Upper lobe of right lung (tissue), 1 donor: ENCODE data around the gene AGPAT2. TPM values are rescaled to one million over a fixed set of nuclear protein-coding genes. Genes with fewer than 3 reads are reported as not detected.

Source experiments
- ATAC-seq: fragments of 200-7000 bp; cut with Tn5 transposase; one replicate; pipeline ENCODE4 v1.9.1; 2020; ENCODE audit warnings: mild to moderate bottlenecking, moderate library complexity
- DNase-seq: peaks from one replicate; pipeline ENCODE4 v3.0.0-alpha.2; 2020
- H3K27ac ChIP-seq: fragments of 200-600 bp; one replicate; pipeline ENCODE4 v1.8.0; 2022
- H3K27me3 ChIP-seq: fragments of 200-600 bp; one replicate; pipeline ENCODE4 v1.8.0; 2022; ENCODE audit warnings: mild to moderate bottlenecking
- H3K36me3 ChIP-seq: fragments of 200-600 bp; one replicate; pipeline ENCODE4 v1.8.0; 2022
- H3K4me1 ChIP-seq: fragments of 200-600 bp; one replicate; pipeline ENCODE4 v1.8.0; 2022
- H3K4me3 ChIP-seq: fragments of 200-600 bp; one replicate; pipeline ENCODE4 v1.8.0; 2022; ENCODE audit warnings: mild to moderate bottlenecking
- H3K9me3 ChIP-seq: fragments of 200-600 bp; one replicate; pipeline ENCODE4 v1.8.0; 2022
- CTCF ChIP-seq: fragments of 200-600 bp; IDR thresholded peaks from one replicate; pipeline ENCODE4 v1.8.0; 2022; ENCODE audit warnings: antibody characterized with exemption
- intact Hi-C: fragments of 100-400 bp; cut with DNase I; formaldehyde crosslinking; loops from one replicate; pipeline ENCODE4 v1.11.0; 2022
- total RNA-seq: library from RNA; stranded (reverse); fragmentation: NEBNext Ultra II Directional; extraction: Animal tissue kit (Norgen Biotek cat#: 25700); gene quantifications from one replicate; pipeline ENCODE4 v1.2.1, GENCODE V29; 2021
- donor health status: DM: no; HTN: yes; CAD: no; lungs with severe emphysema.

The AGPAT2 gene
- total RNA-seq, 1 donor from 2014 or later, result 117 TPM

GRCh38 chr9:136667214-136667939, 19.9 kb downstream of the AGPAT2 start:
- ATAC-seq, result no peak
- peak overlapping the region; percentile 50 for H3K4me3 ChIP-seq
- H3K27ac ChIP-seq, result peak overlapping the region; percentile 83
- intact Hi-C loops, result no loop called here
- peaks cover 16% of the 10 kb centered on the region for H3K27me3 ChIP-seq
- no peaks in the 10 kb centered on the region for H3K9me3 ChIP-seq
- no peak for TF ChIP-seq CTCF
- DNase-seq, result no peak
- peaks cover 10% of the 10 kb centered on the region for H3K36me3 ChIP-seq
- H3K4me1 ChIP-seq, result peaks cover 8% of the 10 kb centered on the region

DNA sequence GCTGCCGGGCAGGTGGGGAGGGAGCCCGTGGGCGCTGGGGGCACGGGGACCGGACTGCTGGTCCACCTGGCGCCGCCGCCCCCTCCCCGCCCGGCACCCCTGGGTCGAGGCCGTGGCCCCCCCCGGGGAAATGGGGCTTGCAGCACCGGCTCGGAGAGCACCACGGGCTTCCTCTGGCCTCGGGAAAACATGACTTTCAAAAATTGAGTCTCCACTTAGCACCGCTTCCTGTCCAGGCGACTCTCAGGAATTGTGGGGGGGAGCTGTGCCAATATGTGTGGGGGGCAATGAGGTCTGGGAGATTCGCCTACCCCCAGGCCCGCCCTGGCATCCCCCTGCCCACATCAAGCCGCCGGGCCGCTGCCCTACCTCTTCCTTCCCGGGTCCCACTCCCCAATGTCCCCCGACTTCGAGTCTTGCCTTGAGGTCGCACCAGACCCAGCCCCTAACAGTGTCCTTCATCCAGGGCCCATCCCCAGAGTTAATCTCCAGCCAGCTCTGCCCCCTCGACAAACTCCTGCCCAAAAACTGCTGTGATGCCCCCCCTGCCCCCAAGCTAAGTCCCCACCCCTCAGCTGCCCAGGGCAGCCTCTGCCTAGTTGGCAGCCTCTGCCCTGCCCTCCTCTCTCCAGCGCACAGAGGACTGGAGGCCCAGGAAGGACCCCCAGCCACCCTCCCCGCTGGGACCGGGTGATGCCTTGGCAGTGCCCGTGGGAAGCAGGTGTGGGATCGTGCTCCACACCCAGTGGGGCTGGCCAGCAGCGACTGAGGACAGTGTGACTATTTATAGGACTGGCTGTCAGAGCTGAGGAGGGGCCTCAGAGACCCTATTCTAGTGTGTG, 20.7 kb downstream of the AGPAT2 start:
- TF ChIP-seq CTCF, result no peak
- ATAC-seq, result no peak
- DNase-seq, result no peak
- H3K4me1 ChIP-seq, result peaks cover 5% of the 10 kb centered on the region
- intact Hi-C loops, result no loop called here
- peaks cover 10% of the 10 kb centered on the region for H3K36me3 ChIP-seq
- peaks cover 20% of the 10 kb centered on the region for H3K27me3 ChIP-seq
- H3K9me3 ChIP-seq, result no peaks in the 10 kb centered on the region
- H3K4me3 ChIP-seq, result peak overlapping the region; percentile 50
- peak overlapping the region; percentile 83 for H3K27ac ChIP-seq

DNA sequence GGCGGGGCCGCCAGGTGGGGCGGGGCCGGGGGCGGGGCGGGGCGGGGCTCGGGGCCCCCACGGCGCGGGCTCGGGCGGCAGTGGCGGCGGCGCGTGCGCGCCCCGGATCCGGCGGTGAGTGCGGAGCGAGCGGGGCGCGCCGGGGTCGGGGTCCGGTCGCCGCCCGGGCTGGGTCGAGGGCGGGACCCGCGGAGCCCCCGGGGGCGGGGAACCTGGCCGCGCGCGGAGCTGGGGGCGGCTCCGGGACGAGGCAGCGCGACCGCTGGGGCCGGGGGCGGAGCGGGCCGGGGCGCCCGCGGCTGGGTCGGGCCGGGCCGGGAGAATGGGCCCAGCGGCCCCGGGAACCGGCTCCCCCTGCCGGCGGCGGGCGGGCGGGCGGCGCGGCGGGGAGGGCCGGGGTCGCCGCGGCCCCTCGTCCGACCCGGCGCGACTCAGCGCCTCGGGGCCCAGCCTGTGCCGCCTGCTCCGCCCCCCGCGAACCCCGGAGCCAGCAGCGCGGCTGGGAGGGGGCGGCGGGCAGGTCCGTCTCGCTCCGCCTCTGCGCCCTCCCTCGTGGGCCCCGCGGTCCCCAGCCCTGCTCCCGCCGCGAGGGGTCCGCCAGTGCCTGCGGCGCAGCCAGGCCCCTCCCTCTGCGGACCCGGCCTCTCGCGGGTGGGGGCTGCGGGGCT, 21.4 kb downstream of the AGPAT2 start:
- peaks cover 20% of the 10 kb centered on the region for H3K27me3 ChIP-seq

DNA sequence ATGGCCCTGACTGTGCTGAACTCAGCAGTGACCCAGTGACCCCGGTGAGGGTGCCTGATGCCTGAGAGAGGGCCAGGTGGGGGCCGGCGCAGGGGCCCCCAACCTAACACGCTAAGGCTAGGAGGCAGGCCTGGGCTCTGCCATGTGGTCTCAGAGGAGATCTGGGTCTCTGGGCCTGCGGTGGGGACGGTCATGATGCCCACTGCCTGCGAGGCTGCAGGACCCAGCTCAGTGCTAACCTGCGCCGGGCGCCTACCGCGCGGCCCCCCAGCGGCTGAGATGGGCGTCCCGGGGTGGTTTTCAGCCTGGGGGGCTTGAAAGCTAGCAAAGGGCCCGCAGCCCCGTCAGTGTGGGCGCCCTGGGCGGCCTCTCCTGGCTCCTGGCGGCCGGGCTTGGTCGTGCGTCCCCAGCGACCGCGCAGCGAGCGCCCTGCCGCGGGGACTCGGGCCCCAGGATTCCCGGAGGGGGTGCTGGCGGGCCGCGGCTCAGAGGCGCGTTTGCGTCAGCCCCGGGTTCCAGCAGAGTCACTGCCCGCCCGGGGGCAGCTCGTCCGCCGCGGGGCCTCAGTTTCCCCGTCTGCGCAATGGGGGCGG, 22.1 kb downstream of the AGPAT2 start:
- no peak for DNase-seq
- intact Hi-C loops, result no loop called here
- H3K9me3 ChIP-seq, result no peaks in the 10 kb centered on the region
- peak overlapping the region; percentile 52 for H3K4me3 ChIP-seq
- H3K27me3 ChIP-seq, result peaks cover 20% of the 10 kb centered on the region
- peak; percentile 0 for ATAC-seq
- peak overlapping the region; percentile 91 for H3K27ac ChIP-seq
- peaks cover 10% of the 10 kb centered on the region for H3K36me3 ChIP-seq
- TF ChIP-seq CTCF, result peak; percentile 19
- peaks cover 4% of the 10 kb centered on the region for H3K4me1 ChIP-seq

More for the DNA sequence above, 21.4 kb downstream of the AGPAT2 start:
- TF ChIP-seq CTCF, result no peak
- H3K4me3 ChIP-seq, result peak overlapping the region; percentile 52
- no peaks in the 10 kb centered on the region for H3K9me3 ChIP-seq
- H3K36me3 ChIP-seq, result peaks cover 10% of the 10 kb centered on the region
- DNase-seq, result no peak
- peaks cover 4% of the 10 kb centered on the region for H3K4me1 ChIP-seq
- intact Hi-C loops, result no loop called here
- ATAC-seq, result no peak
- peak overlapping the region; percentile 83 for H3K27ac ChIP-seq
